Stomach (tissue), 9 donors: ENCODE results near the gene TGFBI. TPM values are rescaled to one million over a fixed set of nuclear protein-coding genes. Genes with fewer than 3 reads are reported as not detected.

ENCODE experiments used
- DNase-seq, 2 donors: peaks; one replicate each; pipeline versions ENCODE4 v3.0.0 to v3.0.0-alpha.2; 2013 to 2019
- H3K27ac ChIP-seq, 5 donors: fragments of 200-600 bp in 4 of 5; sonication (generic) in 4 of 5; one replicate each; pipeline ENCODE4 v1.5.1; 2013 to 2019; ENCODE audit warnings: mild to moderate bottlenecking in 1 of 5, moderate library complexity in 1 of 5
- H3K27me3 ChIP-seq, 3 donors: fragments of 200-600 bp; sonication (generic); one replicate each; pipeline ENCODE4 v1.5.1; 2017 to 2019; ENCODE audit warnings: mixed run types in 1 of 3
- H3K36me3 ChIP-seq, 4 donors: fragments of 200-600 bp; sonication (generic); 1 replicate in 3 of 4; 2 replicates in 1 of 4; pipeline ENCODE4 v1.5.1; 2016 to 2019
- H3K4me1 ChIP-seq, 4 donors: fragments of 200-600 bp; sonication (generic); one replicate each; pipeline ENCODE4 v1.5.1; 2016 to 2019
- H3K4me3 ChIP-seq, 4 donors: fragments of 200-600 bp; sonication (generic) in 3 of 4; one replicate each; pipeline ENCODE4 v1.5.1; 2016 to 2019; ENCODE audit warnings: mild to moderate bottlenecking in 1 of 4
- H3K9me3 ChIP-seq, 4 donors: fragments of 200-600 bp; sonication (generic); one replicate each; pipeline ENCODE4 v1.5.1; 2016 to 2019
- CTCF ChIP-seq, 7 experiments: fragments of 450-650 bp in 4 of 7; fragments of 200-600 bp in 3 of 7; sonication (generic) in 3 of 7; IDR thresholded peaks; one replicate each; pipeline ENCODE4 v1.5.1; 2016 to 2019; ENCODE audit warnings: antibody characterized with exemption in 7 of 7, control low read depth in 2 of 7, mild to moderate bottlenecking in 1 of 7
- EP300 ChIP-seq: sonication (generic); formaldehyde crosslinking; IDR thresholded peaks from one replicate; pipeline ENCODE4 v1.6.1; 2017; ENCODE audit warnings: antibody characterized with exemption
- POLR2A ChIP-seq, 4 donors: fragments of 450-650 bp; IDR thresholded peaks; one replicate each; pipeline ENCODE4 v1.6.1; 2016; ENCODE audit warnings: antibody characterized with exemption in 4 of 4, control low read depth in 2 of 4, mild to moderate bottlenecking in 1 of 4, moderate library complexity in 1 of 4
- POLR2AphosphoS5 ChIP-seq, 3 donors: sonication (generic); formaldehyde crosslinking; IDR thresholded peaks; one replicate each; pipeline ENCODE4 v1.6.1; 2016; ENCODE audit warnings: antibody characterized with exemption in 3 of 3
- WGBS, 5 donors: extraction: QIAGEN DNeasy Blood & Tissue Kit in 3 of 5; methylation state at CpG; one replicate each; pipeline versions ENCODE4 v1.1.5 to v1.1.7; 2013 to 2018; 5-methylcytosine and 5-hydroxymethylcytosine counted together
- intact Hi-C: fragments of 100-400 bp; cut with DNase I; formaldehyde crosslinking; loops from one replicate; pipeline ENCODE4 v1.15.1; 2023; ENCODE audit warnings: low total_unique reads
- polyA plus RNA-seq, 3 donors: library from polyadenylated mRNA; stranded (reverse); fragments of 200-250 nt; gene quantifications; one replicate each; pipeline ENCODE4 v1.2.3, GENCODE V29; 2013
- total RNA-seq, 5 donors: library from RNA; depleted of rRNA; stranded (reverse); fragments of >200 nt; gene quantifications; one replicate each; pipeline versions ENCODE4 v1.1.0 to v1.2.3, GENCODE V29; 2014 to 2016
- donor health status: healthy with polysubstance abuse.
- donor health status: Bipolar disorder and iron deficiency.
- donor health status: healthy.

Gene TGFBI
- total and polyA plus RNA-seq, 8 donors: 24.5 to 180 (median 62.2) TPM

DNA sequence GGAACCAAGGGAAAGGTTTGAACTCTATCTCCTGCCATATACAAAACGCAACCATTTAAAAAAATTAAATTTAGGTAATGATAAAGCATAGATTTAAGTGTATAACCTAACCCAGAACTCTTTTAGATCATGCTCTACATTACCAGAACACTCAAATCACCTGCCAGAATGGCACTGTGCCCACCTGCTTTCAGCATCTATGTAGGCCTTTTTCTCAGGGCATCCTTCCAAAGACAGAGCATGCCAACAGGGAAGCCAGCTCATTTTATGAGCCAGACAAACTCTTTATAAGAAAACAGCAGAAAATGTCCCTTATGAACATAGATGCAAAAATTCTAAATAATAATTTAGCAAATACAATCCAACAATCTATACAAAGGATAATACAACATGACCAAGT, 55.9 kb downstream of the TGFBI start:
- WGBS, 5 donors: 42 to 65% (median 44%) methylated on average over 1 of the region's 1 CpG
- Histone ChIP-seq H3K4me1 (peaks cover 15 to 47% (median 25%) of the 10 kb centered on the region in 4 donors), H3K9me3 (no peaks in the 10 kb centered on the region), H3K27me3 (peaks cover 0 to 1% (median 0%) of the 10 kb centered on the region in 3 donors), H3K27ac (peak overlapping the region in 1 of 5 donors; percentile 28), H3K36me3 (no peaks in the 10 kb centered on the region), H3K4me3 (no peak overlapping the region)
- TF ChIP-seq POLR2A (IDR thresholded peaks at IDR 0.05) (no peak), CTCF (IDR thresholded peaks at IDR 0.05) (no peak), EP300 (no peak), POLR2AphosphoS5 (IDR thresholded peaks at IDR 0.05) (no peak)
- peak; percentile 52 to 81 for DNase-seq
- intact Hi-C loops: no loop called here

DNA sequence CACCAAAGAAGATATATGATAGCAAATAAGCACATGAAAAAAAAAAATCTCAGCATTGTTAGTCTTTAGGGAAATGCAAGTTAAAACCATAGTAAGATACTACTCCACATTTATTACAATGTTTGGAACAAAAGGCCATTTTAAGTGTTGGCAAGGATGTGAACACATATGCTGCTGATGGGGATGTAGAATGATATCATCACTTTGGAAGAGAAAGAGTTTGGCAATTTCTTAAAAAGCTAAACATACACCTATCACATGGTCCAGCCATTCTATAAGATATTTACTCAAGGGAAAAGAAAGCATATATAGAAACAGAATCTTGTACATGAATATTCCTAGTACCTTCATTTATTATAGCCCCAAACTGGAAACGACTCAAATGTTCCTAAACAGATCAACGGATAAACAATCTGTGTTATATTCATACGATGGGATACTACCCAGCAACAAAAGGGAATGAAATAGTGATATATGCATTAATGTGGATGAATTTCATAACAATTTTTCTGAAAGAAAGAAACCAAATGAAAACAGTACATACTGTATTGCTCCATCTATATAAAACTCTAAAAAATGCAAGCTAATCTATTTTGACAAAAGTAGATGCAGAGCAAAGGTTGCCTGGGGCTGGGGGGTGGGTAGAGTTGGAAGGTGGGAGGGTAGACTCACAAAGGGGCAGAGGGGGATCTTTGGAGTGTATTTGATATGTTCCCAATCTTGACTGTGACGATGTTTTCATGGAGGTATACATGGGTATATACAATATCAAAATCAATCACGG, 58.2 kb downstream of the TGFBI start:
- DNase-seq: peak in 1 of 2 donors; percentile 64
- Histone ChIP-seq H3K27me3 (no peaks in the 10 kb centered on the region), H3K4me1 (peaks cover 12 to 24% (median 16%) of the 10 kb centered on the region in 4 donors), H3K9me3 (no peaks in the 10 kb centered on the region), H3K36me3 (no peaks in the 10 kb centered on the region), H3K27ac (peak overlapping the region in 1 of 5 donors; percentile 75), H3K4me3 (no peak overlapping the region)
- intact Hi-C loops: no loop called here
- 74 to 81% (median 78%) methylated on average over 5 of the region's 5 CpGs for WGBS, 5 donors
- TF ChIP-seq POLR2A (IDR thresholded peaks at IDR 0.05): no peak
- TF ChIP-seq EP300: no peak
- TF ChIP-seq POLR2AphosphoS5 (IDR thresholded peaks at IDR 0.05): no peak
- TF ChIP-seq CTCF (IDR thresholded peaks at IDR 0.05): no peak

DNA sequence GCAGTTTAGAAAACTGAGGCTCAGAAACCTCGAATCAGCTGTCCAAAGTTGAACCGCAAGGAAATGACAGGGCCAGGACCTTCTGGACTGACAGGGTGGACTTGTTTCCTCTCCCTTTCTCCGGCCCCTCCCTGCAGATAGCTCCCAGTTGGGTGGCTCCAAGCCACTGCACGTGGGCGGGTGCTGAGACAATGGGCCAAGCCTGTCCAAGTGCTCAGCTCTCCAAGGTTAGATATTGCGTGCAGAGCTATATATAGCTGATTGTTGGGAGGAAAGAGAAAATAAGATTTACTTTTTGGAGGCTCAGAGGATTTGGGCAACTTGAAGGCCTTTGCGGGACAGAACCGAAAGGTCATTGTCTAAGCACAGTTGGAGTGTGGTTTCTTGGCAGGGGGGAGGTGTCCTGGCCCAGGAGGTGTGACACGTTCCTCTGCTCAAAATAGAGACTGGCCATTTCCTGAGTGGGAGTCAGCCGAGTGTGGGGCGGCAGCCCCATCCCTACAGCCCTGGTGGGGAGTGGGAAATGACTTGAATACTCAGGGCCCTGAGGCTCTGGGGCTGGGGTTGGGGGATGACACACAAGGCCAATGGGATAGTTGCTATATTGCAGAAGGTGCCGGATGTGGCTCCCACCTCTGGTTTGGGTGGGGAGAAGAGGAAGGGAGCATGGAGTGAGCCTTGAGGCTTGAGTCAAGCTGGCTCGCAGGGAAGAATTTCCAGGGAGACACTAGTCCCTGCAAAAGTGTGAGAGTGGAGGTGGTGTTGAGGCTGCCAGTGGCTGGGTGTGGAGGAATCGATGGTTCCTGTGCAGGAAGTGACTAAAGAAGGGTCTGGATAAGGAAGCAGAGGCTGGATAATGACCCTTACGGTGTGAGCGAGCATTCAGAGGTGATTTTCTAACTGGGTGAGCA, 59.4 kb downstream of the TGFBI start:
- TF ChIP-seq EP300 (no peak), POLR2AphosphoS5 (IDR thresholded peaks at IDR 0.05) (peak in 2 of 3 donors; percentile 40 to 70)
- Histone ChIP-seq H3K27ac (peak overlapping the region; percentile 44 to 75 (median 68)), H3K36me3 (no peaks in the 10 kb centered on the region), H3K4me3 (no peak overlapping the region), H3K9me3 (no peaks in the 10 kb centered on the region), H3K4me1 (peaks cover 10 to 15% (median 12%) of the 10 kb centered on the region in 4 donors), H3K27me3 (no peaks in the 10 kb centered on the region)
- intact Hi-C loops: no loop called here
- DNase-seq: peak; percentile 76 to 91
- WGBS, 5 donors: 37 to 46% (median 42%) methylated on average over 16 of the region's 16 CpGs

GRCh38 chr5:136089791-136090190, 61.0 kb downstream of the TGFBI start:
- TF ChIP-seq CTCF (IDR thresholded peaks at IDR 0.05): no peak
- no peak for TF ChIP-seq POLR2AphosphoS5 (IDR thresholded peaks at IDR 0.05)
- no peak for TF ChIP-seq EP300
- no peak for TF ChIP-seq POLR2A (IDR thresholded peaks at IDR 0.05)
- H3K9me3 ChIP-seq: no peaks in the 10 kb centered on the region
- peak in 1 of 2 donors; percentile 53 for DNase-seq
- H3K36me3 ChIP-seq: no peaks in the 10 kb centered on the region
- 59 to 79% (median 74%) methylated on average over 7 of the region's 7 CpGs for WGBS, 5 donors
- intact Hi-C loops: no loop called here
- H3K27ac ChIP-seq: no peak overlapping the region
- no peak overlapping the region for H3K4me3 ChIP-seq
- peaks cover 10 to 31% (median 23%) of the 10 kb centered on the region in 4 donors for H3K4me1 ChIP-seq
- H3K27me3 ChIP-seq: no peaks in the 10 kb centered on the region
